HG03354 (cell line): ENCODE results near the gene ZNF417.
"Not testable (repeated sequence)": the region's sequence is repeated elsewhere in the genome, so short reads cannot be mapped to it uniquely, and the experiment has no call there.

Experiments used
- ATAC-seq: cut with Tn5 transposase; IDR thresholded peaks from one replicate; pipeline ENCODE4 v1.9.1; 2021; ENCODE audit warnings: mild to moderate bottlenecking; ENCODE audit not compliant: unreplicated experiment, poor library complexity, severe bottlenecking

ZNF417 gene

GRCh38 chr19:57888560-57889231 lies 27.7 kb downstream of the ZNF417 start, which contains the start of gene ZNF814:
ZNF814 (minus strand) TSS chr19:57889037; CDS start chr19:57888802, 235 bp downstream.
- ATAC-seq = peak; percentile 81

DNA sequence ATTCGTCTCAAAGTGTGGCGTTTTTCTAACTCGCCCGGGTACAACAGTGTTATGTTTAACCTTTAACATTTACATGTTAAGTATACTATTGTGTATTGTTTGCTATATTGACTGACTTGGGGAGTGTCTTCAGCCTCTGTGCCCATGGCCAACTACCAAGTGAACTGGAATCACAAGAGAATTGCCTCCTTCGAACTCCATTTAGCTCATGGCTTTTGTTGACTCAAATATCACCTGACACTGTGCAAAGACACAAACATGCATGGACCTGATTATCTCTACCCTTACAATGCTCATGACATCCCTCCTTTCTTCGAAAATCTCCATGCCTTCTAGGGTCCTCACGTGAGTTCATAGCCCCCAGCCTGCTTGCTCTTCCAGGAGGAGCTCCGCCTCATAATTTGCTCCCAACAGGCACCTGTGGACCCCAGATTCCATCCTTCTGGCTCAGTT lies 28.3 kb downstream of the ZNF417 start:
- no peak for ATAC-seq

DNA sequence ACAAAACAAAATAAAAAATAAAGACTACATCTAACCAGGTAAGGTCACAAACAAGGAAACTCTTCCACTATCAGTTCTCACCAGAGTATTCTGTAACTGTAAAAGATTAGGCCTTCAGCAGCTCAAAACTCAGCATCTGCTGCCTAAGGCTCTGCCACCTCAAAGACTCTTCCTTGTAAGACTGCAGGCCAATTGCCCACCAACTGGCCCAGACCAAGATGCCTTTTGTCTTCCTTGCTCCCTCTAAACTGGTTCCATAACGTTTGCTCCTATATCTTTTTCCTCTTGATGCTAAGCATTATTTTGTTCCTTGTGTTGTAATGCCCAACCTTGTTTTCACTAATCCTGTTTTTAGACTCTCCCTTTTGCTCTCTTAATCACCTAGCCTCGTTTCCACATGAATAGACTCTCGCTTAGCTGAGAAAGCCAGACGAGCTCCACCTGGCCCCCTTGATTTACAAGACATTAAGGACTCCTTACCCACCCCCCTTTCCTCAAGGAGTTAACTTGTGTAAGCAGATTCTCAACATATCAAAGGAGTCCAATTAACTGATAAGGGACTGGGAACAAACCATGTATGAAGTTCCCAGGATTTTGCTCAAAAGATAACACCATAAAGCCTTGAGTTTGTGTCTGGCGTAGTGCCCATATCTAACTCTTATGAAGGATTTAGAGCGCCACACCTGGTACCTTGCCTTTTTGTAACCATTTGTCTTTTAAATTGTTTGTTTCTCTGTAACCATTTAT lies 29.0 kb downstream of the ZNF417 start:
- no peak for ATAC-seq

DNA sequence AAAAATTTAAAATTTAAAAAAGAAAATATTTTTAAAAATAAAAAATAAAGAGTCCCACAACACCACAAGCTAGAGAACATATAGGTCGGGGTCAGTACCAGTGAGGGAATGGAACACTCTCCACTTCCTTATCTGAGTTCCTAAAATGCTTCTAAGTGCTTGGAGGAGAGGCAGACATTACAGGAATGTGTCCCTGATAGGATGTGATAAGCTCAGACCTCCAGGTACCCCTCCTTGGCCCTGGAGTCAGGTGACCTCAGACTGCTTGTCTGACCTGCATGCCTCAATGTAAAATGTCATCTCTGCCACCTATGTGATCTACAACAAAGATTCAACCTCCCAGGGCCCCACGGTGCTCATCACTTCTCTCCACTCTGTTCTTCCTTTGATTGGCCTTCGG lies 30.3 kb downstream of the ZNF417 start:
- ATAC-seq = no peak

DNA sequence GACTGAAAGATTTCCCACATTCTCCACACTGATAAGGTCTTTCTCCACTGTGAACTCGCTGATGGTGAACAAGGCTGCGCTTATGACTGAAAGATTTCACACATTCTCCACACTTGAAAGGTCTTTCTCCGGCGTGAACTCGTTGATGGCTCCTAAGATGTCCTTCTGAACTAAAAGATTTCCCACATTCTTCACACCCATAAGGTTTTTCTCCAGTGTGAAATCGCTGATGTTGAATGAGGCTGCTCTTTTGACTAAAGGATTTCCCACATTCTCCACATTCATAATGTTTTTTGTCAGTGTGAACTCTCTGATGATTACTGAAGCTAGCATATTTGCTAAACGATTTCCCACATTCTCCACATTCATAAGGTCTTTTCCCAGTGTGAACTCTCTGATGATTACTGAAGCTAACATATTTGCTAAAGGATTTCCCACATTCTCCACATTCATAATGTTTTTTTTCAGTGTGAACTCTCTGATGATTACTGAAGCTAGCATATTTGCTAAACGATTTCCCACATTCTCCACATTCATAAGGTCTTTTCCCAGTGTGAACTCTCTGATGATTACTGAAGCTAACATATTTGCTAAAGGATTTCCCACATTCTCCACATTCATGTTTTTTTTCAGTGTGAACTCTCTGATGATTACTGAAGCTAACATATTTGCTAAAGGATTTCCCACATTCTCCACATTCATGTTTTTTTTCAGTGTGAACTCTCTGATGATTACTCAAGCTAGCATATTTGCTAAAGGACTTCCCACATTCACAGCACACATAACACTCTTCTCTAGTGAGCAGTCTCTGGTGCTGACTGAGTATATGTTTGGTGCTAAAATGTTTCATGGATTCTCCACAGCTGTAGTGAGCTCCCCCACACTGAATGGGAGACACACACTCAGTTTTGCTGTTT lies 42.3 kb downstream of the ZNF417 start:
- ATAC-seq = not testable (repeated sequence)

DNA sequence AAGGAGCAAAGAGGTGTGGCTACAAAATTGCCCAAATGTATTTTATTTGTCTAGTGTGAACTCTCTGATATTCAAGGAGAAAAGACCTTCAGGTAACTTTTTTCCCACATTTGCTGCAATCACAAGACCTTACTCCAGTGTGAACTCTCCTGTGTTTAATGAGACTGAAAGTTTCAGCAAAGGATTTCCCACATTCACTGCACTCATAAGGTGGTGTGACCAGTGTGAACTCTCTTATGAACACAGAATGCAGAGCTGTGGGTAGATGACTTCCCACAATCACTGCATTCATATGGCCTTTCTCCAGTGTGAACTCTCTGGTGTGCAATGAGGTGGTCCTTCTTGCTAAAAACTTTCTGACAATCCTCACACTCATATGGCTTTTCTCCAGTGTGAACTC lies 43.9 kb downstream of the ZNF417 start:
- ATAC-seq = no peak

- ATAC-seq = no peak
These were observed 46.2 kb downstream of the ZNF417 start for GRCh38 chr19:57870225-57870624.

DNA sequence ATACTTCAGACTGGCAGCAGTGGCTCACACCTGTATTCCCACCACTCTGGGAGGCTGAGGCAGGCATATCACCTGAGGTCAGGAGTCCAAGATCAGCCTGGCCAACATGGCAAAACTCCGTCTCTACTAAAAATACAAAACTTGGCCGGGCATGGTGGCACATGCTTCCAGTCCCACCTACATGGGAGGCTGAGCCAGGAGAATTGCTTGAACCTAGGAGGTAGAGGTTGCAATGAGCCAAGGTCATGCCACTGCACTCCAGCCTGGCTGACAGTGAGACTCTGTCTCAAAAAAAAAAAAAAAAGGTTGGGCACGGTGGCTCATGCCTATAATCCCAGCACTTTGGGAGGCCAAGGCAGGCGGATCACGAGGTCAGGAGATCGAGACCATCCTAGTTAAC lies 46.7 kb downstream of the ZNF417 start:
- ATAC-seq = not testable (repeated sequence)

DNA sequence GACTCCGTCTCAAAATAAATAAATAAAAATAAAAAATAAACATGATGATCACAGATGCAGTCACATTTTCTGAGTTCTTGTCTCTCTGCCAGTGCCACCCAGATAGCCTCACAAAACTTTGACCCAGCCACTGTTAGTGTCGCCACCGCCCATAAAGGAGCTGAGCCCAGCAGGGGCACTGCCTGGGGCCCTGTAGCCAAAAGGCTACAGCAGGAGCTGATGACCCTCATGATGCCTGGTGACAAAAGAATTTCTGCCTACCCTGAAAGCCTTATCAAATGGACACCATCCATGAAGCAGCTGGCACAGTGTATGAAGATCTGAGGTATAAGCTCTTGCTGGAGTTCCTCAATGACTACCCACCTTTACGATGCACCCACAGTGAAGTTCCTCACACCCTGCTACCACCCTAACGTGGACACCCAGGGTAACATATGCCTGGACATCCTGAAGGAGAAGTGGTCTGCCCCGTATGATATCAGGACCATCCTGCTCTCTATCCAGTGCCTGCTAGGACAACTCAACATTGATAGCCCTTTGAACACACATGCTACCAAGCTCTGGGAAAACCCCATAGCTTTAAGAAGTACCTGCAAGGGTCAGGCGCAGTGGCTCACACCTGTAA lies 48.4 kb downstream of the ZNF417 start:
- no peak for ATAC-seq
